IMR-90 (cell line): ENCODE measurements around the gene ESRRB.

Experiments
- BHLHE40 ChIP-seq: fragments of 150-350 bp; IDR thresholded peaks from 2 replicates; pipeline ENCODE4 v1.6.1; 2016; ENCODE audit warnings: mild to moderate bottlenecking, low read depth, low read length
- CEBPB ChIP-seq: IDR thresholded peaks from 2 replicates; pipeline ENCODE4 v1.6.1; 2012; ENCODE audit warnings: low read depth, low read length, improper control_type of control experiment
- CTCF ChIP-seq: conservative IDR thresholded peaks from 2 replicates; pipeline ENCODE4 v1.5.1; 2012; ENCODE audit warnings: mild to moderate bottlenecking, low read depth, low read length, improper control_type of control experiment
- MAZ ChIP-seq: IDR thresholded peaks from 2 replicates; pipeline ENCODE4 v1.6.1; 2012; ENCODE audit warnings: low read depth, mild to moderate bottlenecking, low read length, improper control_type of control experiment, moderate library complexity, borderline replicate concordance
- MXI1 ChIP-seq: IDR thresholded peaks from 2 replicates; pipeline ENCODE4 v1.6.1; 2012; ENCODE audit warnings: low read depth, mild to moderate bottlenecking, low read length, moderate library complexity, borderline replicate concordance
- POLR2A ChIP-seq: IDR thresholded peaks from 2 replicates; pipeline ENCODE4 v1.6.1; 2012; ENCODE audit warnings: mild to moderate bottlenecking, low read depth, low read length
- RAD21 ChIP-seq: IDR thresholded peaks from 2 replicates; pipeline ENCODE4 v1.6.1; 2012; ENCODE audit warnings: low read length, improper control_type of control experiment

GRCh38 chr14:76419399-76419798 lies 43.5 kb downstream of the ESRRB start:
- no peak for TF ChIP-seq POLR2A
- TF ChIP-seq MAZ: no peak
- TF ChIP-seq CTCF: no peak
- no peak for TF ChIP-seq MXI1
- TF ChIP-seq CEBPB: no peak
- TF ChIP-seq RAD21: no peak
- no peak for TF ChIP-seq BHLHE40
